Breast epithelium (tissue), 4 donors: ENCODE results near the gene ESYT2. TPM values are rescaled to one million over a fixed set of nuclear protein-coding genes. Genes with fewer than 3 reads are reported as not detected.

ENCODE experiments used
- DNase-seq, 2 donors: peaks; one replicate each; pipeline ENCODE4 v3.0.0-alpha.2; 2019; ENCODE audit warnings: low spot score in 2 of 2
- H3K27ac ChIP-seq, 2 donors: fragments of 200-600 bp; sonication (generic) in 1 of 2; one replicate each; pipeline ENCODE4 v1.5.1; 2016 to 2019; ENCODE audit warnings: mild to moderate bottlenecking in 1 of 2
- H3K27me3 ChIP-seq, 2 donors: fragments of 200-600 bp; sonication (generic) in 1 of 2; one replicate each; pipeline versions ENCODE4 v1.5.1 to v1.6.0; 2017 to 2019; ENCODE audit warnings: control low read depth in 1 of 2, mild to moderate bottlenecking in 1 of 2
- H3K36me3 ChIP-seq: fragments of 200-600 bp; one replicate; pipeline ENCODE4 v1.5.1; 2019
- H3K4me1 ChIP-seq, 2 donors: fragments of 200-600 bp; sonication (generic); one replicate each; pipeline ENCODE4 v1.5.1; 2016 to 2019; ENCODE audit warnings: control low read depth in 1 of 2
- H3K4me3 ChIP-seq, 3 donors: fragments of 200-600 bp; sonication (generic); 1 replicate in 2 of 3; 2 replicates in 1 of 3; pipeline ENCODE4 v1.5.1; 2016 to 2019; ENCODE audit warnings: mild to moderate bottlenecking in 3 of 3, moderate library complexity in 2 of 3
- H3K9me3 ChIP-seq, 2 donors: fragments of 200-600 bp; sonication (generic) in 1 of 2; one replicate each; pipeline ENCODE4 v1.5.1; 2016 to 2019; ENCODE audit warnings: control low read depth in 1 of 2
- CTCF ChIP-seq, 3 donors: fragments of 450-650 bp; IDR thresholded peaks; one replicate each; pipeline ENCODE4 v1.5.1; 2016 to 2017; ENCODE audit warnings: antibody characterized with exemption in 3 of 3, mild to moderate bottlenecking in 3 of 3, moderate library complexity in 3 of 3
- POLR2A ChIP-seq: fragments of 450-650 bp; IDR thresholded peaks from one replicate; pipeline ENCODE4 v1.6.1; 2016; ENCODE audit warnings: antibody characterized with exemption, mild to moderate bottlenecking, moderate library complexity
- POLR2AphosphoS5 ChIP-seq, 3 donors: sonication (generic); formaldehyde crosslinking; IDR thresholded peaks; one replicate each; pipeline ENCODE4 v1.6.1; 2017; ENCODE audit warnings: antibody characterized with exemption in 3 of 3
- intact Hi-C: fragments of 100-400 bp; cut with DNase I; formaldehyde crosslinking; loops from one replicate; pipeline ENCODE4 v1.15.1; 2023; ENCODE audit warnings: low total_unique reads
- total RNA-seq, 3 donors: library from RNA; depleted of rRNA; stranded (reverse); fragments of >200 nt; gene quantifications; one replicate each; pipeline ENCODE4 v1.1.0, GENCODE V29; 2016

The ESYT2 gene
- total RNA-seq, 3 donors from 2014 or later = 97.3 to 155 (median 115) TPM

- Histone ChIP-seq H3K27ac (no peak overlapping the region), H3K27me3 (no peaks in the 10 kb centered on the region), H3K4me3 (no peak overlapping the region), H3K9me3 (no peaks in the 10 kb centered on the region), H3K36me3 (no peaks in the 10 kb centered on the region), H3K4me1 (no peaks in the 10 kb centered on the region)
- intact Hi-C loops = no loop called here
- no peak for TF ChIP-seq POLR2A
- no peak for TF ChIP-seq CTCF (IDR thresholded peaks at IDR 0.05)
- no peak for TF ChIP-seq POLR2AphosphoS5 (IDR thresholded peaks at IDR 0.05)
- DNase-seq = no peak
These were observed 32.6 kb downstream of the ESYT2 start for GRCh38 chr7:158796667-158797066.

DNA sequence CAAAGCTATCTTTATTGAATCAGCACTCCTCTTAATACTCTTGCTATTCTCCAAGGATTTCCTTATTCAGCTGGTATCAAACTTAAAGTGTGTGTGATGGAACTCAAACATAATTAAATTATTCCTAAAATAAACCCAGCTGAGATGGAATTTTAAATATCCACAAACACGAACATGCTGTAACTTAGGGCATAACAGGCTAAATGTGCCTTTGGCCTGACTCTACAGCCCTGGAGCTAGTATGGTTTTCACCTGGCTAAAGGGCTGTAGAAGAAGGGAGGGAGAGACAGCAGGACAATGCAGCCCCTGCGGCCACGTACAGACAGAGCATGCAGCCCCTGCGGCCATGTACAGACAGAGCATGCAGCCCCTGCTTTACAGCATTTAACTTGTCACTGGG lies 34.0 kb downstream of the ESYT2 start:
- DNase-seq = no peak
- intact Hi-C loops = no loop called here
- H3K9me3 ChIP-seq = no peaks in the 10 kb centered on the region
- H3K4me1 ChIP-seq = no peaks in the 10 kb centered on the region
- no peaks in the 10 kb centered on the region for H3K27me3 ChIP-seq
- H3K27ac ChIP-seq = no peak overlapping the region
- TF ChIP-seq POLR2AphosphoS5 (IDR thresholded peaks at IDR 0.05) = no peak
- no peak for TF ChIP-seq CTCF (IDR thresholded peaks at IDR 0.05)
- TF ChIP-seq POLR2A = no peak
- H3K4me3 ChIP-seq = no peak overlapping the region
- no peaks in the 10 kb centered on the region for H3K36me3 ChIP-seq

DNA sequence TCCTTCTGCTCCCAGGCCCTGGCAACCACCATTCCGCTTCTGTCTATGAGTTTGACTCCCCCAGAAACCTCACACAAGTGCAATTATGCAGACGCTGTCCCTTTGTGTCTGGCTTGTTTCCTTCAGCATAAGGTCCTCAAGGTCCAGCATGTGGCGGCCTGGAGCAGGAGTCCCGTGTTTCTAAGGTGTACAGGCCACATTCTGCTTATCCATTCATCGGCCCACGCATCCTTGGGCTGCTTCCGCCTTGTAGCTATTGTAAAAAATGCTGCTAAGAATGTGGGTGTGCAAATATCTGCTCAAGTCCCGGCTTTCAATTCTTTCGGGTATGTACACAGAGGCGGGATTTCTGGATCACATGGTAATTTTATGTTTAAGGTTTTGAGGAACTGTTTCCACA lies 38.2 kb downstream of the ESYT2 start:
- DNase-seq = no peak
- Histone ChIP-seq H3K27me3 (no peaks in the 10 kb centered on the region), H3K9me3 (no peaks in the 10 kb centered on the region), H3K36me3 (peaks cover 6% of the 10 kb centered on the region), H3K27ac (no peak overlapping the region), H3K4me3 (no peak overlapping the region), H3K4me1 (no peaks in the 10 kb centered on the region)
- intact Hi-C loops = no loop called here
- no peak for TF ChIP-seq CTCF (IDR thresholded peaks at IDR 0.05)
- no peak for TF ChIP-seq POLR2AphosphoS5 (IDR thresholded peaks at IDR 0.05)
- no peak for TF ChIP-seq POLR2A

GRCh38 chr7:158789842-158790241 lies 39.5 kb downstream of the ESYT2 start:
- intact Hi-C loops = no loop called here
- Histone ChIP-seq H3K27me3 (no peaks in the 10 kb centered on the region), H3K4me3 (no peak overlapping the region), H3K27ac (no peak overlapping the region), H3K4me1 (no peaks in the 10 kb centered on the region), H3K9me3 (no peaks in the 10 kb centered on the region), H3K36me3 (peaks cover 6% of the 10 kb centered on the region)
- DNase-seq = no peak
- no peak for TF ChIP-seq POLR2AphosphoS5 (IDR thresholded peaks at IDR 0.05)
- no peak for TF ChIP-seq CTCF (IDR thresholded peaks at IDR 0.05)

DNA sequence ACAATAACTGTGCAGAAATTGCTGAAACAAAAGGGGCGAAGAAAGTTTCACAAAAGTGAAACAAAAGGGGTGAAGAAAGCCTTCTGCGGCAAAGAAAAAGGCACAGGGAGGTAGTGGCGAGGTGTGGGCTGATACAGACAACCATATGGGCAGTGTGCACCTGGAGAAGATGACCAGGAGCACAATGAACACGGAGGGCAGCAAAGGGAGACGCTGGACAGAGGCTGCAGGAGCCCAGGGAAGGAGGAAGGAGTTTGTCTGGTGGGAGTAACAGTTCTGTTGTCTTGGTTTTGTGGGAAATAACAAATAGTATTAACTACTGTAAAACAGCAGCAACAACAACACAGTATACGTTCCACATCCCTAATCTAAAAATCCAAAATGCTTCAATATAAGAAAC lies 42.4 kb downstream of the ESYT2 start:
- intact Hi-C loops = no loop called here
- H3K4me1 ChIP-seq = no peaks in the 10 kb centered on the region
- no peak overlapping the region for H3K27ac ChIP-seq
- H3K27me3 ChIP-seq = no peaks in the 10 kb centered on the region
- H3K9me3 ChIP-seq = no peaks in the 10 kb centered on the region
- TF ChIP-seq CTCF (IDR thresholded peaks at IDR 0.05) (no peak), POLR2A (no peak), POLR2AphosphoS5 (IDR thresholded peaks at IDR 0.05) (no peak)
- peaks cover 6% of the 10 kb centered on the region for H3K36me3 ChIP-seq
- no peak overlapping the region for H3K4me3 ChIP-seq
- DNase-seq = no peak
